Measurements from ENCODE around the gene MEPCE. TPM values are rescaled to one million over a fixed set of nuclear protein-coding genes. Genes with fewer than 3 reads are reported as not detected.

MEPCE gene
- total and polyA plus RNA-seq, 9 of the 15 experiments (the other 6 are each of a cell fraction or from before 2014, with no cell fraction given): 10.9 to 76.3 (median 44.1) TPM

DNA sequence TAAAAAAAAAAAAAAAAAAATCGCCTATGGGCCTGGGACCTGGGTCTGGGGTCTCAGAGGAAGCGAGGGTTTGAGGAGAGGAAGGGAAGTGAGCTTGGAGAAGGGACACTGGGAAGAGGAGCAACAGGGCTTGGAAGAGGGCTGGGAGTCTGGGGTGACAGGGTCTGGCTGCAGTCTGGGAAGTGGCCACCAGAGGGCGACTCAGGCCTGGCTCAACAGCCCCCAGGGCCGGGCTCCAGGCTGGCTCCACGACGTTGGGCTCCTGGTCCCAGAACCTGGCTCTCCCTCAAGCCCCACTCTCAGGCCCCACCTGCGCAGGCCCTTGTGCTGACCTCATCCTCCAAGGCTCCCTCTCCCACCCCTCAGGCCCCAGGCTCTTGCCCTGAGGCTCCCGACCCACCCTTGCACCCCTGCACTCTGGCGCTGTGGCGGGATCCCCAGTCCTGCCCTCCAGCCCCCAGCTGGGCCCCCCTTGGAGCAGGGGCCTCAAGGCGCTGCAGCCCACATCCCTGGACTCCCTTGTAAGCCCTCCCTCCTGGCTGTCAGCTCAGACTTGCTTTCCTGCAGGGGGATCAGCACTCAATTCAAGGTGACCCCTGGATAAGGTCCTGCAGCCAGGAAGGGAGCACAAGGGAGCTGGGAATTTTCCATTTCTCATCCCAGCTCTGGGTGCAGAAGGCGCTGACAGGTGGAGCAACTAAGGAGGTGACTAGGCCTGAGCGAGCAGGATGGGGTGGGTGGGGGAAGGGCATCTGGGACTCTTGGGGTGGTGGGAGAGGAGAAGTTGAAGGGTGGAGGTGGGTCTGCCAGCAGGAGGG lies 39.8 kb downstream of the MEPCE start:
- WGBS (ENCODE audit: insufficient coverage, low coverage, missing lambda C conversion rate): 33% methylated on average over 13 of the region's 13 CpGs
- Histone ChIP-seq H4K20me1 (replicated peaks; ENCODE audit: control insufficient read depth, insufficient read depth, low read length) (peaks cover 8% of the 10 kb centered on the region), H3K9me3 (replicated peaks; ENCODE audit: control insufficient read depth, insufficient read depth, low read depth, low read length) (no peaks in the 10 kb centered on the region), H3K79me2 (ENCODE audit: control insufficient read depth, insufficient read depth, low read length) (peaks cover 15% of the 10 kb centered on the region), H3K36me3 (ENCODE audit: control insufficient read depth, insufficient read depth, low read length) (peaks cover 62% of the 10 kb centered on the region), H3K4me1 (replicated peaks in 1 of 2; ENCODE audit: control insufficient read depth in 2 of 2, insufficient read depth in 2 of 2, low read length in 2 of 2) (peaks cover 17 to 52% of the 10 kb centered on the region in 2 experiments), H3K4me3 (no peak overlapping the region), H3K9ac (ENCODE audit: insufficient read depth in 1 of 2, low read depth in 2 of 2, low read length in 2 of 2) (peak overlapping the region in 1 of 2 experiments; percentile 82; a peak in 2 of 4 replicates), H2AFZ (ENCODE audit: low read depth, low read length) (no peak overlapping the region), H3K27me3 (ENCODE audit: control insufficient read depth in 2 of 2, insufficient read depth in 2 of 2, low read length in 2 of 2) (no peaks in the 10 kb centered on the region), H3K27ac (ENCODE audit: extremely low read depth, low read depth, low read length) (no peak overlapping the region), H3K9me1 (ENCODE audit: control insufficient read depth, insufficient read depth, low read length) (peaks cover 6% of the 10 kb centered on the region), H3K4me2 (ENCODE audit: insufficient read depth, low read length) (no peak overlapping the region)
- FAIRE-seq (peak; percentile 90), DNase-seq (ENCODE audit: extremely low read depth in 1 of 4, low spot score in 3 of 4) (peak; percentile 88 to 92 (median 90)), ATAC-seq (peak; percentile 87)
- ChIA-PET CTCF (ENCODE audit: low intra/inter-chr PET ratio) (interaction anchor here (0.6 to 2.6 kb wide), 12 partner anchors 9 to 815 kb away, joined by 3 to 26 read pairs (median 5); partner anchors contain the start of genes NYAP1 and TSC22D4), POLR2A (interaction anchor here (0.6 to 2.2 kb wide), 7 partner anchors 9 to 117 kb away, joined by 3 to 7 read pairs (median 3); partner anchors contain the start of genes FBXO24, LRCH4 and ZCWPW1)
- in situ Hi-C loops (cut with MboI) (loop anchor here (25.0 kb wide), 1 partner anchor 93 kb away; the partner anchor contains the start of gene SAP25), intact Hi-C loops (cut with micrococcal nuclease) (loop anchor here (1.0 to 5.0 kb wide), 4 partner anchors 14 to 383 kb away; partner anchors contain the start of genes NYAP1 and SLC12A9)
- no TSS peak for BruUV-seq (replicated peaks)
- TF ChIP-seq, protein P1, sequence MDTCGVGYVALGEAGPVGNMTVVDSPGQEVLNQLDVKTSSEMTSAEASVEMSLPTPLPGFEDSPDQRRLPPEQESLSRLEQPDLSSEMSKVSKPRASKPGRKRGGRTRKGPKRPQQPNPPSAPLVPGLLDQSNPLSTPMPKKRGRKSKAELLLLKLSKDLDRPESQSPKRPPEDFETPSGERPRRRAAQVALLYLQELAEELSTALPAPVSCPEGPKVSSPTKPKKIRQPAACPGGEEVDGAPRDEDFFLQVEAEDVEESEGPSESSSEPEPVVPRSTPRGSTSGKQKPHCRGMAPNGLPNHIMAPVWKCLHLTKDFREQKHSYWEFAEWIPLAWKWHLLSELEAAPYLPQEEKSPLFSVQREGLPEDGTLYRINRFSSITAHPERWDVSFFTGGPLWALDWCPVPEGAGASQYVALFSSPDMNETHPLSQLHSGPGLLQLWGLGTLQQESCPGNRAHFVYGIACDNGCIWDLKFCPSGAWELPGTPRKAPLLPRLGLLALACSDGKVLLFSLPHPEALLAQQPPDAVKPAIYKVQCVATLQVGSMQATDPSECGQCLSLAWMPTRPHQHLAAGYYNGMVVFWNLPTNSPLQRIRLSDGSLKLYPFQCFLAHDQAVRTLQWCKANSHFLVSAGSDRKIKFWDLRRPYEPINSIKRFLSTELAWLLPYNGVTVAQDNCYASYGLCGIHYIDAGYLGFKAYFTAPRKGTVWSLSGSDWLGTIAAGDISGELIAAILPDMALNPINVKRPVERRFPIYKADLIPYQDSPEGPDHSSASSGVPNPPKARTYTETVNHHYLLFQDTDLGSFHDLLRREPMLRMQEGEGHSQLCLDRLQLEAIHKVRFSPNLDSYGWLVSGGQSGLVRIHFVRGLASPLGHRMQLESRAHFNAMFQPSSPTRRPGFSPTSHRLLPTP (IDR thresholded peaks at IDR 0.05; ENCODE audit: borderline replicate concordance, extremely low read depth, insufficient read length): no peak
- TF ChIP-seq MAFK (IDR thresholded peaks at IDR 0.05; ENCODE audit: low read length): no peak
- TF ChIP-seq, protein P2, sequence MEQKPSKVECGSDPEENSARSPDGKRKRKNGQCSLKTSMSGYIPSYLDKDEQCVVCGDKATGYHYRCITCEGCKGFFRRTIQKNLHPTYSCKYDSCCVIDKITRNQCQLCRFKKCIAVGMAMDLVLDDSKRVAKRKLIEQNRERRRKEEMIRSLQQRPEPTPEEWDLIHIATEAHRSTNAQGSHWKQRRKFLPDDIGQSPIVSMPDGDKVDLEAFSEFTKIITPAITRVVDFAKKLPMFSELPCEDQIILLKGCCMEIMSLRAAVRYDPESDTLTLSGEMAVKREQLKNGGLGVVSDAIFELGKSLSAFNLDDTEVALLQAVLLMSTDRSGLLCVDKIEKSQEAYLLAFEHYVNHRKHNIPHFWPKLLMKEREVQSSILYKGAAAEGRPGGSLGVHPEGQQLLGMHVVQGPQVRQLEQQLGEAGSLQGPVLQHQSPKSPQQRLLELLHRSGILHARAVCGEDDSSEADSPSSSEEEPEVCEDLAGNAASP (IDR thresholded peaks at IDR 0.05): no peak
- no peak for TF ChIP-seq CREBBP (IDR thresholded peaks at IDR 0.05; ENCODE audit: low read depth, low read length)
- TF ChIP-seq NFE2L1 (tag; IDR thresholded peaks at IDR 0.05; ENCODE audit: borderline replicate concordance, low read depth): no peak
- no peak for TF ChIP-seq NCOA2 (IDR thresholded peaks at IDR 0.05; ENCODE audit: partially characterized antibody in 2 of 2)
- TF ChIP-seq JUN (IDR thresholded peaks at IDR 0.05; ENCODE audit: borderline replicate concordance, low read depth, low read length): no peak
- no peak for TF ChIP-seq JUN (CRISPR knock-in tag; IDR thresholded peaks at IDR 0.05; ENCODE audit: borderline replicate concordance)
- TF ChIP-seq ZBTB7A (IDR thresholded peaks at IDR 0.05; ENCODE audit: borderline replicate concordance, control insufficient read depth, low read depth, low read length): peak; percentile 77; the same call in 1 of the 2 replicates
- no peak for TF ChIP-seq ZNF589 (CRISPR knock-in tag; IDR thresholded peaks at IDR 0.05; ENCODE audit: low read depth)
- TF ChIP-seq NCOA1 (IDR thresholded peaks at IDR 0.05; ENCODE audit: low read depth): no peak
- TF ChIP-seq EGR1 (conservative IDR thresholded peaks at IDR 0.05): no peak
- peak; percentile 20; the same call in 1 of the 2 replicates for TF ChIP-seq PHB (CRISPR knock-in tag; IDR thresholded peaks at IDR 0.05)
- TF ChIP-seq, protein P3, sequence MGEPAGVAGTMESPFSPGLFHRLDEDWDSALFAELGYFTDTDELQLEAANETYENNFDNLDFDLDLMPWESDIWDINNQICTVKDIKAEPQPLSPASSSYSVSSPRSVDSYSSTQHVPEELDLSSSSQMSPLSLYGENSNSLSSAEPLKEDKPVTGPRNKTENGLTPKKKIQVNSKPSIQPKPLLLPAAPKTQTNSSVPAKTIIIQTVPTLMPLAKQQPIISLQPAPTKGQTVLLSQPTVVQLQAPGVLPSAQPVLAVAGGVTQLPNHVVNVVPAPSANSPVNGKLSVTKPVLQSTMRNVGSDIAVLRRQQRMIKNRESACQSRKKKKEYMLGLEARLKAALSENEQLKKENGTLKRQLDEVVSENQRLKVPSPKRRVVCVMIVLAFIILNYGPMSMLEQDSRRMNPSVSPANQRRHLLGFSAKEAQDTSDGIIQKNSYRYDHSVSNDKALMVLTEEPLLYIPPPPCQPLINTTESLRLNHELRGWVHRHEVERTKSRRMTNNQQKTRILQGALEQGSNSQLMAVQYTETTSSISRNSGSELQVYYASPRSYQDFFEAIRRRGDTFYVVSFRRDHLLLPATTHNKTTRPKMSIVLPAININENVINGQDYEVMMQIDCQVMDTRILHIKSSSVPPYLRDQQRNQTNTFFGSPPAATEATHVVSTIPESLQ (CRISPR knock-in tag; IDR thresholded peaks at IDR 0.05): 0 out of 2 replicates have a peak, but pooled peaks have one; percentile 56
- no peak for TF ChIP-seq TAL1 (IDR thresholded peaks at IDR 0.05)
